ENCODE data around the gene STPG2. TPM values are rescaled to one million over a fixed set of nuclear protein-coding genes. Genes with fewer than 3 reads are reported as not detected.

STPG2 gene
- total and polyA plus RNA-seq, 2 of the 8 experiments (the other 6 are each of a cell fraction or from before 2014, with no cell fraction given) = 0.03 TPM; not detected in 1

DNA sequence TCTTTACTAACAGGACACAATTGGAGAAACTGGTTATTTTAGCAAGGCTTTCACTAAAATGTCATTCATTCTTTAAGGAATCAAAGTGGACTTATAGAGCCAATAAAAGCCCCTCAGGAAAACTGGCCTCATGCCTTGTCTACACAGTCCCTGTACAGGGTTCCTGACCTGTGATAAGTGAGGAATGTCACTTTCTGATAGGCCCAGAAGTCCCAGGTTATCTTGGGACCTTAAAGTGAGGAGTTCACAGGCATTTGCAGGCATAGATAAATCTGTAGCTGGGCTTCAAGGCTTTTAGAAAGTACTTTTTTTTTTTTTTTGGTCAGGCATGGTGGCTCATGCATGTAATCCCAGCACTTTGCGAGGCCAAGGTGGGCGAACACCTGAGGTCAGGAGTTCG lies 19.4 kb upstream of the STPG2 start:
- POLR2A ChIA-PET (ENCODE audit: partially characterized antibody) = no interaction called here
- TF ChIP-seq SP2 (IDR thresholded peaks at IDR 0.05; ENCODE audit: low read length) (no peak), SIN3A (conservative IDR thresholded peaks at IDR 0.05 in 1 of 2, IDR thresholded peaks at IDR 0.05 in 1 of 2; ENCODE audit: low read depth in 1 of 2, low read length in 2 of 2) (no peak), EZH2 (IDR thresholded peaks at IDR 0.05; ENCODE audit: low read depth, low read length, severe bottlenecking) (no peak), JUN (IDR thresholded peaks at IDR 0.05; ENCODE audit: low read depth, low read length) (no peak), TAF7 (optimal IDR thresholded peaks at IDR 0.05; ENCODE audit: borderline replicate concordance, low read depth, low read length) (no peak), POLR2A (IDR thresholded peaks at IDR 0.05; ENCODE audit: control extremely low read depth in 1 of 2, low read depth in 2 of 2, low read length in 2 of 2) (no peak), MAFK (IDR thresholded peaks at IDR 0.05; ENCODE audit: low read depth, low read length) (no peak), HDAC6 (IDR thresholded peaks at IDR 0.05; ENCODE audit: low read depth, low read length) (no peak), EP300 (IDR thresholded peaks at IDR 0.05; ENCODE audit: borderline replicate concordance in 1 of 2, low read depth in 2 of 2, low read length in 2 of 2) (no peak), KDM5A (IDR thresholded peaks at IDR 0.05; ENCODE audit: low read length) (no peak), RBBP5 (IDR thresholded peaks at IDR 0.05; ENCODE audit: borderline replicate concordance, low read depth, low read length) (no peak)
- TF ChIP-seq, protein P1, sequence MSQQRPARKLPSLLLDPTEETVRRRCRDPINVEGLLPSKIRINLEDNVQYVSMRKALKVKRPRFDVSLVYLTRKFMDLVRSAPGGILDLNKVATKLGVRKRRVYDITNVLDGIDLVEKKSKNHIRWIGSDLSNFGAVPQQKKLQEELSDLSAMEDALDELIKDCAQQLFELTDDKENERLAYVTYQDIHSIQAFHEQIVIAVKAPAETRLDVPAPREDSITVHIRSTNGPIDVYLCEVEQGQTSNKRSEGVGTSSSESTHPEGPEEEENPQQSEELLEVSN (IDR thresholded peaks at IDR 0.05) = no peak

More for the DNA sequence above, 19.4 kb upstream of the STPG2 start:
- no peak overlapping the region for H4K91ac ChIP-seq (replicated peaks; ENCODE audit: insufficient read length, low read length)
- H3K4ac ChIP-seq (replicated peaks; ENCODE audit: insufficient read length, low read depth, low read length) = no peak overlapping the region
- H3K56ac ChIP-seq (replicated peaks; ENCODE audit: insufficient read length, low read depth, low read length) = no peak overlapping the region
- no peak overlapping the region for H3K23ac ChIP-seq (ENCODE audit: insufficient read length)
- H3K4me2 ChIP-seq (ENCODE audit: insufficient read depth in 1 of 2, low read depth in 2 of 2, low read length in 2 of 2) = no peak overlapping the region
- no peak overlapping the region for H2BK120ac ChIP-seq (replicated peaks; ENCODE audit: low read depth, low read length)
- no peak overlapping the region for H2AFZ ChIP-seq (ENCODE audit: low read length)
- no peaks in the 10 kb centered on the region for H4K20me1 ChIP-seq (replicated peaks in 1 of 2; ENCODE audit: control insufficient read depth in 1 of 2, insufficient read depth in 2 of 2, low read length in 2 of 2)
- H3K4me1 ChIP-seq (replicated peaks in 1 of 4; ENCODE audit: control insufficient read depth in 3 of 4, insufficient read depth in 4 of 4, low read length in 3 of 4) = no peaks in the 10 kb centered on the region
- no peak for FAIRE-seq
- H3K36me3 ChIP-seq (ENCODE audit: control insufficient read depth in 2 of 4, insufficient read depth in 4 of 4, low read length in 3 of 4) = no peaks in the 10 kb centered on the region
- no peak overlapping the region for H2BK15ac ChIP-seq (ENCODE audit: low read length)
- no peak overlapping the region for H3K14ac ChIP-seq (ENCODE audit: insufficient read length)
- no peaks in the 10 kb centered on the region for H3K79me1 ChIP-seq (ENCODE audit: low read depth, low read length)
- no peak overlapping the region for H3K9ac ChIP-seq (replicated peaks in 1 of 4; ENCODE audit: extremely low read depth in 1 of 4, low read depth in 3 of 4, low read length in 3 of 4)
- H4K5ac ChIP-seq (ENCODE audit: insufficient read length, low read depth, low read length) = no peak overlapping the region
- no peak overlapping the region for H3K27ac ChIP-seq (ENCODE audit: low read depth, low read length)
- no peak overlapping the region for H3K18ac ChIP-seq (ENCODE audit: extremely low read depth, low read length)
- no peak for DNase-seq (ENCODE audit: low read depth in 1 of 2, low spot score in 2 of 2)
- H4K8ac ChIP-seq (ENCODE audit: extremely low read depth, insufficient read depth, low read length) = no peak overlapping the region
- no peaks in the 10 kb centered on the region for H3K79me2 ChIP-seq (ENCODE audit: control insufficient read depth in 1 of 2, insufficient read depth in 2 of 2, low read length in 2 of 2)
- no peak overlapping the region for H2AK5ac ChIP-seq (ENCODE audit: low read depth, low read length)
- no peak overlapping the region for H3K4me3 ChIP-seq (ENCODE audit: extremely low read depth in 1 of 4, insufficient read depth in 2 of 4, low read depth in 3 of 4, low read length in 4 of 4)
- H2BK12ac ChIP-seq (ENCODE audit: low read depth, low read length) = no peak overlapping the region
- no peaks in the 10 kb centered on the region for H3K23me2 ChIP-seq (ENCODE audit: low read depth, low read length)
- H2BK5ac ChIP-seq (ENCODE audit: low read depth, low read length) = no peak overlapping the region
- no peaks in the 10 kb centered on the region for H3K27me3 ChIP-seq (replicated peaks in 1 of 4; ENCODE audit: control insufficient read depth in 3 of 4, extremely low read depth in 1 of 4, insufficient read depth in 3 of 4, low read length in 3 of 4)
- CTCF ChIA-PET (ENCODE audit: partially characterized antibody) = interaction anchor here (0.6 to 0.7 kb wide), 2 partner anchors 502 to 843 kb away, joined by 3 read pairs; no protein-coding TSS in a partner anchor
- no peak overlapping the region for H2BK20ac ChIP-seq (ENCODE audit: low read length)
- H3K9me3 ChIP-seq (ENCODE audit: insufficient read depth in 2 of 2, low read depth in 1 of 2, low read length in 1 of 2) = no peaks in the 10 kb centered on the region; a peak in 1 of 4 replicates
- WGBS, 2 experiments (ENCODE audit: extremely low coverage in 1 of 2, insufficient coverage in 1 of 2, insufficient read length in 1 of 2, insufficient replicate concordance in 2 of 2, low coverage in 1 of 2, low lambda C conversion rate in 2 of 2, missing lambda C conversion rate in 1 of 2) = 90% methylated on average over 3 of the region's 3 CpGs; no CpG with 5 or more reads in 1 of the 2 experiments

Data from H1 (cell line).